Measurements from ENCODE around the gene MIOS. TPM values are rescaled to one million over a fixed set of nuclear protein-coding genes. Genes with fewer than 3 reads are reported as not detected.

The MIOS gene
- total RNA-seq, 1 donor from 2014 or later = 62.0 TPM

DNA sequence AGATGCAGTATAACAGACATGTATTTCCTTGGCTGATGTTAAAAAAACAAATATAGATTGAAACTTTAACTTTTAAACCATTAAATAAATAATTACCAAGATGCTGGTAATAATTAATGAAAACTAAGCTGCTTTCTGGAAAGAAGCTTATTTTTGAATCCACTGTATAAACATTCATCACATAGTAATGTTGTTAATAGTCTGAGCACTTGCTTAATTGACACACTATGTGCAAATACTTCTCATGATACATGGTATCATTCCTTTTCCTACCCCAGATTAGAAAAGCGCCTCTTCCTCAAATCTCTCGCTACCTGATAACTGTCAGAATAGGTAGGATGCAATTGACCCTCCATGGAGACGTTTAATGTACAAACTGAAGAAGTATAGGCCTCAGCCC lies 16.0 kb upstream of the MIOS start:
- no peak overlapping the region for H3K27ac ChIP-seq
- H3F3A ChIP-seq (ENCODE audit: low read depth) = peaks cover 8% of the 10 kb centered on the region
- Mint-ChIP-seq H3K9me3 (no peaks in the 10 kb centered on the region), H3K4me3 (no peak overlapping the region), H3K36me3 (no peaks in the 10 kb centered on the region), H3K27me3 (ENCODE audit: insufficient read depth, low read depth) (no peaks in the 10 kb centered on the region), H3K27ac (no peak overlapping the region), H3K4me1 (peaks cover 7% of the 10 kb centered on the region)
- no peak for DNase-seq (ENCODE audit: low spot score)
- no peak overlapping the region for H3K9ac ChIP-seq
- no peaks in the 10 kb centered on the region for H3K79me2 ChIP-seq (ENCODE audit: low read depth)
- H2AFZ ChIP-seq (replicated peaks) = no peak overlapping the region
- H3K36me3 ChIP-seq = no peaks in the 10 kb centered on the region
- peaks cover 16% of the 10 kb centered on the region for H3K4me1 ChIP-seq
- no peak overlapping the region for H3K4me3 ChIP-seq
- no peaks in the 10 kb centered on the region for H3K9me3 ChIP-seq (ENCODE audit: low read depth)
- no peak for TF ChIP-seq EZH2phosphoT487 (IDR thresholded peaks at IDR 0.05)
- TF ChIP-seq, protein P1, sequence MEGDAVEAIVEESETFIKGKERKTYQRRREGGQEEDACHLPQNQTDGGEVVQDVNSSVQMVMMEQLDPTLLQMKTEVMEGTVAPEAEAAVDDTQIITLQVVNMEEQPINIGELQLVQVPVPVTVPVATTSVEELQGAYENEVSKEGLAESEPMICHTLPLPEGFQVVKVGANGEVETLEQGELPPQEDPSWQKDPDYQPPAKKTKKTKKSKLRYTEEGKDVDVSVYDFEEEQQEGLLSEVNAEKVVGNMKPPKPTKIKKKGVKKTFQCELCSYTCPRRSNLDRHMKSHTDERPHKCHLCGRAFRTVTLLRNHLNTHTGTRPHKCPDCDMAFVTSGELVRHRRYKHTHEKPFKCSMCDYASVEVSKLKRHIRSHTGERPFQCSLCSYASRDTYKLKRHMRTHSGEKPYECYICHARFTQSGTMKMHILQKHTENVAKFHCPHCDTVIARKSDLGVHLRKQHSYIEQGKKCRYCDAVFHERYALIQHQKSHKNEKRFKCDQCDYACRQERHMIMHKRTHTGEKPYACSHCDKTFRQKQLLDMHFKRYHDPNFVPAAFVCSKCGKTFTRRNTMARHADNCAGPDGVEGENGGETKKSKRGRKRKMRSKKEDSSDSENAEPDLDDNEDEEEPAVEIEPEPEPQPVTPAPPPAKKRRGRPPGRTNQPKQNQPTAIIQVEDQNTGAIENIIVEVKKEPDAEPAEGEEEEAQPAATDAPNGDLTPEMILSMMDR (IDR thresholded peaks at IDR 0.05) = no peak
- no peak overlapping the region for H3K4me2 ChIP-seq
- H4K20me1 ChIP-seq (ENCODE audit: low read depth) = no peaks in the 10 kb centered on the region
- H3K27me3 ChIP-seq = no peaks in the 10 kb centered on the region

DNA sequence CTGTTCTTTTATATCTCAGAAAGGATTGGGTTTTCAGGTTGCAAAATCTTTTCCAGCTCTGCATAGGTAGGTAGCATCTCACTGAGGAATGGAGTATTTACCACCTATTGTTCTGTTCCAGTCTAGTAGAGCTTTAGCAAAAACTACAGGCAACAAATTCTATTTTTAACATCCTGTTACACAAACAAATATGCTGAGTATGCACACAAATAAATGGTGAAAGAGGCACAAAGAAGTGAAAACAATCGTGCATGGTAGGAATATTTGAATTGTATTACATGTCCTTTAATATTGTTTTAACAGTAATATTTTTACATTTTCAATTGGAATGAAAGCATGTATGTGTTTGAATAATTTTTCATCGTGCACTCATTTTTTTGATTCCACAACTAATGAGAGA lies 14.5 kb upstream of the MIOS start:
- Mint-ChIP-seq H3K4me1 (peaks cover 7% of the 10 kb centered on the region), H3K4me3 (no peak overlapping the region), H3K27me3 (ENCODE audit: insufficient read depth, low read depth) (no peaks in the 10 kb centered on the region), H3K27ac (no peak overlapping the region), H3K9me3 (no peaks in the 10 kb centered on the region), H3K36me3 (no peaks in the 10 kb centered on the region)
- no peak overlapping the region for H2AFZ ChIP-seq (replicated peaks)
- H3K36me3 ChIP-seq = no peaks in the 10 kb centered on the region
- no peak overlapping the region for H3K4me3 ChIP-seq
- H3K9me3 ChIP-seq (ENCODE audit: low read depth) = no peaks in the 10 kb centered on the region
- H3K4me2 ChIP-seq = no peak overlapping the region
- TF ChIP-seq EZH2 (IDR thresholded peaks at IDR 0.05) = no peak
- no peak for TF ChIP-seq EZH2phosphoT487 (IDR thresholded peaks at IDR 0.05)
- TF ChIP-seq, protein P1 (IDR thresholded peaks at IDR 0.05) = no peak
- no peaks in the 10 kb centered on the region for H4K20me1 ChIP-seq (ENCODE audit: low read depth)
- H3K79me2 ChIP-seq (ENCODE audit: low read depth) = no peaks in the 10 kb centered on the region
- no peak overlapping the region for H3K9ac ChIP-seq
- no peak overlapping the region for H3K27ac ChIP-seq
- H3K4me1 ChIP-seq = peaks cover 16% of the 10 kb centered on the region
- peaks cover 8% of the 10 kb centered on the region for H3F3A ChIP-seq (ENCODE audit: low read depth)
- no peaks in the 10 kb centered on the region for H3K27me3 ChIP-seq
- DNase-seq (ENCODE audit: low spot score) = no peak

DNA sequence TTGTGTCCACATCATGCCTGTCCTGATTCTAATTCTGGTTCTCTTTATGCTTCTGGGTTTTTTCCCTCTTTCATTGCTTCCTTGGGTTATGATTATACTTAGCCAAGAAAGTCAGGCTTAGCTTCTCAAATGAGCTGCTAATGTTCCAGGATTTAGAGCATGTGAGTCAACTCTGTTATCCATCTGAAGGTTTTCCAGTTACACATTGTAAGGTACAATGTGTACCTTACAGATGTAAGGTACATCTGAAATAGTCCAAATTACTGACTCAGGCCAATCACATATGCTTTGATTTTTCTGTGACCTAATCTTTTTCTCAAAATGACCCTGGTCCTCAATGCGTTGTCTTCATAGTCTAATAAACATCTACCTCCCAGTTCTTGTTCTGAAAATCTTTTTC lies 13.3 kb upstream of the MIOS start:
- Mint-ChIP-seq H3K9me3 (no peaks in the 10 kb centered on the region), H3K4me3 (no peak overlapping the region)
- H3K4me2 ChIP-seq = no peak overlapping the region

More for the DNA sequence above, 13.3 kb upstream of the MIOS start:
- Histone ChIP-seq H3F3A (ENCODE audit: low read depth) (peaks cover 8% of the 10 kb centered on the region), H3K9ac (no peak overlapping the region), H3K4me3 (no peak overlapping the region), H3K79me2 (ENCODE audit: low read depth) (no peaks in the 10 kb centered on the region), H3K9me3 (ENCODE audit: low read depth) (no peaks in the 10 kb centered on the region), H2AFZ (replicated peaks) (no peak overlapping the region), H3K4me1 (peaks cover 16% of the 10 kb centered on the region), H4K20me1 (ENCODE audit: low read depth) (no peaks in the 10 kb centered on the region), H3K27ac (no peak overlapping the region), H3K36me3 (no peaks in the 10 kb centered on the region), H3K27me3 (no peaks in the 10 kb centered on the region)
- Mint-ChIP-seq H3K27me3 (ENCODE audit: insufficient read depth, low read depth) (no peaks in the 10 kb centered on the region), H3K4me1 (peaks cover 7% of the 10 kb centered on the region), H3K27ac (no peak overlapping the region), H3K36me3 (no peaks in the 10 kb centered on the region)
- DNase-seq (ENCODE audit: low spot score) = no peak
- TF ChIP-seq EZH2phosphoT487 (IDR thresholded peaks at IDR 0.05) (no peak), EZH2 (IDR thresholded peaks at IDR 0.05) (no peak)
- TF ChIP-seq, protein P1 (IDR thresholded peaks at IDR 0.05) = no peak
